Measurements from ENCODE around the gene S1PR3. TPM values are rescaled to one million over a fixed set of nuclear protein-coding genes. Genes with fewer than 3 reads are reported as not detected.
A peak's percentile ranks its signal among the peaks of the same experiment; 100 is the strongest.

Gene S1PR3
- total RNA-seq, 2 experiments from 2014 or later, result 0.31 to 0.33 TPM

GRCh38 chr9:89032173-89032572 lies 40.9 kb downstream of the S1PR3 start:
- H3K27ac ChIP-seq (ENCODE audit: low read depth in 1 of 2, low read length in 2 of 2), result no peak overlapping the region
- no peak overlapping the region for H3K27ac Mint-ChIP-seq

GRCh38 chr9:89032661-89033060 lies 41.4 kb downstream of the S1PR3 start:
- peaks cover 17% of the 10 kb centered on the region for H3K9me3 Mint-ChIP-seq
- no peak overlapping the region for H3K27ac ChIP-seq (ENCODE audit: low read depth in 1 of 2, low read length in 2 of 2)
- ChIA-PET CTCF (no interaction called here), POLR2A (no interaction called here)
- no peaks in the 10 kb centered on the region for H3K36me3 ChIP-seq (ENCODE audit: insufficient read depth, low read length)
- H3K4me3 Mint-ChIP-seq, result no peak overlapping the region
- no peak for TF ChIP-seq CTCF (IDR thresholded peaks at IDR 0.05)
- peaks cover 0 to 5% of the 10 kb centered on the region in 2 experiments for H3K9me3 ChIP-seq (ENCODE audit: control insufficient read depth in 1 of 2, insufficient read depth in 1 of 2, low read length in 2 of 2)
- H3K27ac Mint-ChIP-seq, result no peak overlapping the region
- ATAC-seq (ENCODE audit: poor library complexity) (no peak), DNase-seq (no peak)
- peaks cover 72% of the 10 kb centered on the region for H3K27me3 Mint-ChIP-seq
- intact Hi-C loops (cut with DNase I, micrococcal nuclease), result no loop called here
- no peak overlapping the region for H3K4me3 ChIP-seq (ENCODE audit: low read length)
- H3K4me1 ChIP-seq (ENCODE audit: insufficient read depth, low read length), result no peaks in the 10 kb centered on the region
- H3K4me1 Mint-ChIP-seq (ENCODE audit: low read depth), result no peaks in the 10 kb centered on the region
- peaks cover 8 to 11% of the 10 kb centered on the region in 2 experiments for H3K27me3 ChIP-seq (ENCODE audit: control insufficient read depth in 1 of 2, insufficient read depth in 2 of 2, low read length in 2 of 2)
- H3K36me3 Mint-ChIP-seq (ENCODE audit: low read depth), result no peaks in the 10 kb centered on the region

More at GRCh38 chr9:89032173-89032572, 40.9 kb downstream of the S1PR3 start:
- DNase-seq, result no peak
- Histone ChIP-seq H3K36me3 (ENCODE audit: insufficient read depth, low read length) (no peaks in the 10 kb centered on the region), H3K9me3 (ENCODE audit: control insufficient read depth in 1 of 2, insufficient read depth in 1 of 2, low read length in 2 of 2) (peaks cover 3 to 5% of the 10 kb centered on the region in 2 experiments), H3K4me1 (ENCODE audit: insufficient read depth, low read length) (no peaks in the 10 kb centered on the region), H3K4me3 (ENCODE audit: low read length) (no peak overlapping the region), H3K27me3 (ENCODE audit: control insufficient read depth in 1 of 2, insufficient read depth in 2 of 2, low read length in 2 of 2) (peaks cover 8 to 11% of the 10 kb centered on the region in 2 experiments)
- Mint-ChIP-seq H3K4me3 (no peak overlapping the region), H3K4me1 (ENCODE audit: low read depth) (no peaks in the 10 kb centered on the region), H3K36me3 (ENCODE audit: low read depth) (no peaks in the 10 kb centered on the region), H3K9me3 (peaks cover 17% of the 10 kb centered on the region), H3K27me3 (peaks cover 72% of the 10 kb centered on the region)
- POLR2A ChIA-PET, result no interaction called here
- no peak for ATAC-seq (ENCODE audit: poor library complexity)
- intact Hi-C loops (cut with DNase I, micrococcal nuclease), result no loop called here
- TF ChIP-seq CTCF (IDR thresholded peaks at IDR 0.05), result no peak
- CTCF ChIA-PET, result no interaction called here

GRCh38 chr9:89036383-89036782 lies 45.1 kb downstream of the S1PR3 start:
- intact Hi-C loops (cut with DNase I, micrococcal nuclease), result no loop called here
- DNase-seq (peak in 2 of 14 experiments; percentile 56 to 63), ATAC-seq (ENCODE audit: poor library complexity) (no peak)
- no peaks in the 10 kb centered on the region for H3K36me3 ChIP-seq (ENCODE audit: insufficient read depth, low read length)
- no peak overlapping the region for H3K27ac Mint-ChIP-seq
- H3K27me3 ChIP-seq (ENCODE audit: control insufficient read depth in 1 of 2, insufficient read depth in 2 of 2, low read length in 2 of 2), result peaks cover 6 to 11% of the 10 kb centered on the region in 2 experiments
- peaks cover 2% of the 10 kb centered on the region for H3K9me3 Mint-ChIP-seq
- no peak overlapping the region for H3K4me3 ChIP-seq (ENCODE audit: low read length)
- no peak overlapping the region for H3K4me3 Mint-ChIP-seq
- H3K36me3 Mint-ChIP-seq (ENCODE audit: low read depth), result no peaks in the 10 kb centered on the region
- POLR2A ChIA-PET, result no interaction called here
- H3K4me1 ChIP-seq (ENCODE audit: insufficient read depth, low read length), result no peaks in the 10 kb centered on the region
- TF ChIP-seq CTCF (IDR thresholded peaks at IDR 0.05), result no peak
- H3K27me3 Mint-ChIP-seq, result peaks cover 56% of the 10 kb centered on the region
- no peak overlapping the region for H3K27ac ChIP-seq (ENCODE audit: low read depth in 1 of 2, low read length in 2 of 2)
- no peaks in the 10 kb centered on the region for H3K4me1 Mint-ChIP-seq (ENCODE audit: low read depth)
- CTCF ChIA-PET, result no interaction called here
- no peaks in the 10 kb centered on the region for H3K9me3 ChIP-seq (ENCODE audit: control insufficient read depth in 1 of 2, insufficient read depth in 1 of 2, low read length in 2 of 2)
